Type B pancreatic cell (in vitro differentiated cells): ENCODE measurements around the gene GIPR. TPM values are rescaled to one million over a fixed set of nuclear protein-coding genes. Genes with fewer than 3 reads are reported as not detected.

Experiments
- DNase-seq: peaks from one replicate; pipeline ENCODE4 v3.0.0; 2021; ENCODE audit warnings: mixed read lengths; ENCODE audit not compliant: unreplicated experiment; ENCODE audit errors: extremely low spot score
- H3K27ac Mint-ChIP-seq: 2 replicates; pipeline ENCODE4 v1.8.0; 2021; ENCODE audit warnings: mild to moderate bottlenecking, mixed read lengths
- H3K27me3 Mint-ChIP-seq: 2 replicates; pipeline ENCODE4 v1.8.0; 2021; ENCODE audit warnings: mixed read lengths
- H3K36me3 Mint-ChIP-seq: 2 replicates; pipeline ENCODE4 v1.8.0; 2021; ENCODE audit warnings: mixed read lengths
- H3K4me1 Mint-ChIP-seq: one replicate; pipeline ENCODE4 v1.8.0; 2021; ENCODE audit warnings: mixed read lengths; ENCODE audit not compliant: unreplicated experiment
- H3K4me3 Mint-ChIP-seq: 2 replicates; pipeline ENCODE4 v1.8.0; 2021; ENCODE audit warnings: mild to moderate bottlenecking, mixed read lengths
- H3K9me3 Mint-ChIP-seq: 2 replicates; pipeline ENCODE4 v1.8.0; 2021; ENCODE audit warnings: mixed read lengths
- total RNA-seq: library from RNA; stranded (reverse); gene quantifications from 2 replicates; pipeline ENCODE4 v1.2.1, GENCODE V29; 2021; ENCODE audit warnings: low replicate concordance
- TF ChIP-seq, protein P1 (sequence below): fragments of 200-600 bp; sonication (generic); conservative IDR thresholded peaks from 2 replicates; pipeline ENCODE4 v1.5.0; 2021; ENCODE audit warnings: antibody characterized with exemption, mild to moderate bottlenecking

GIPR gene
- total RNA-seq, 1 donor from 2014 or later = 8.0 TPM

DNA sequence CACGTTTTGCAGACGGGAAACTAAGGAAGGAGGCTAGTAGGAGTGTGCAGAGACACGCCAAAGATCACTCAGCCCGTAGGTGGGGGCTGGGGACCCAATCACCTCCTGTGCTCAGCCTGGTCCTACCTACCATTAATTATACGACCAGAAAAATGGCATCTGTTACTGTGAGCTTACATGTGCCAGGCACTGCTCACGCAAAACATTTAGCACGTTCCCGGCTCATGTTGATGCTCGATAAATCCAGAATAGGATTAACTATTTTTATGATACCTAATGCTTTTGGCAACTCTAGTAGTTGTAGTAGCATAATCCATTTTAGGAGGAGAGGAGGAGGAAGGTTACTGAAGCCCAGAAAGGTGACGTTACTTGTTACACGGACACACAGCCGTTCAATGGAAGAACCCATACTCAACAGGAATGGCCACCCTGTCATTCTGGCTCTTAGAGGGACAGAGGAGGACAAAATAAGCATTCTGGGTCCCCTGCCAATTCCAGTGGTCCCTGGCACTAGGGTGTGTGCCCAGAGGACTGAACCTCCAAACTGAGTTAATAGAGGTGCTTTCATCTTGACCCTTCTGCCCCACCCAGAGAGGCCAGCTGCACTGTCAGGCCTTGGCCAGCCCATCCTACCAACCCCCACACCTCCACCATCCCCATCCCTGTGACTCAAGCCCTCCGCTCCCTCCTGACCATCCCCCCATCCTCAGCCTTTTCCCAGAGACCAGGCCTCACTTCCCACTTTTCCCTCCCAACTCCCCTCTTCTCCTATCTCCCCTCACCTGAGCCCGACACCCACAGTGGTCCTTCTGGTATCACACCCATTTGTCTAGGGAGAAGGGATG is 23.9 kb upstream of the GIPR start:
- DNase-seq = no peak
- H3K27ac Mint-ChIP-seq = no peak overlapping the region
- peaks cover 6% of the 10 kb centered on the region for H3K36me3 Mint-ChIP-seq
- TF ChIP-seq, protein P1, sequence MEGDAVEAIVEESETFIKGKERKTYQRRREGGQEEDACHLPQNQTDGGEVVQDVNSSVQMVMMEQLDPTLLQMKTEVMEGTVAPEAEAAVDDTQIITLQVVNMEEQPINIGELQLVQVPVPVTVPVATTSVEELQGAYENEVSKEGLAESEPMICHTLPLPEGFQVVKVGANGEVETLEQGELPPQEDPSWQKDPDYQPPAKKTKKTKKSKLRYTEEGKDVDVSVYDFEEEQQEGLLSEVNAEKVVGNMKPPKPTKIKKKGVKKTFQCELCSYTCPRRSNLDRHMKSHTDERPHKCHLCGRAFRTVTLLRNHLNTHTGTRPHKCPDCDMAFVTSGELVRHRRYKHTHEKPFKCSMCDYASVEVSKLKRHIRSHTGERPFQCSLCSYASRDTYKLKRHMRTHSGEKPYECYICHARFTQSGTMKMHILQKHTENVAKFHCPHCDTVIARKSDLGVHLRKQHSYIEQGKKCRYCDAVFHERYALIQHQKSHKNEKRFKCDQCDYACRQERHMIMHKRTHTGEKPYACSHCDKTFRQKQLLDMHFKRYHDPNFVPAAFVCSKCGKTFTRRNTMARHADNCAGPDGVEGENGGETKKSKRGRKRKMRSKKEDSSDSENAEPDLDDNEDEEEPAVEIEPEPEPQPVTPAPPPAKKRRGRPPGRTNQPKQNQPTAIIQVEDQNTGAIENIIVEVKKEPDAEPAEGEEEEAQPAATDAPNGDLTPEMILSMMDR = no peak
- peaks cover 8% of the 10 kb centered on the region for H3K9me3 Mint-ChIP-seq
- peak overlapping the region; percentile 86 for H3K4me3 Mint-ChIP-seq
- peaks cover 16% of the 10 kb centered on the region for H3K27me3 Mint-ChIP-seq
- H3K4me1 Mint-ChIP-seq = peaks cover 30% of the 10 kb centered on the region

DNA sequence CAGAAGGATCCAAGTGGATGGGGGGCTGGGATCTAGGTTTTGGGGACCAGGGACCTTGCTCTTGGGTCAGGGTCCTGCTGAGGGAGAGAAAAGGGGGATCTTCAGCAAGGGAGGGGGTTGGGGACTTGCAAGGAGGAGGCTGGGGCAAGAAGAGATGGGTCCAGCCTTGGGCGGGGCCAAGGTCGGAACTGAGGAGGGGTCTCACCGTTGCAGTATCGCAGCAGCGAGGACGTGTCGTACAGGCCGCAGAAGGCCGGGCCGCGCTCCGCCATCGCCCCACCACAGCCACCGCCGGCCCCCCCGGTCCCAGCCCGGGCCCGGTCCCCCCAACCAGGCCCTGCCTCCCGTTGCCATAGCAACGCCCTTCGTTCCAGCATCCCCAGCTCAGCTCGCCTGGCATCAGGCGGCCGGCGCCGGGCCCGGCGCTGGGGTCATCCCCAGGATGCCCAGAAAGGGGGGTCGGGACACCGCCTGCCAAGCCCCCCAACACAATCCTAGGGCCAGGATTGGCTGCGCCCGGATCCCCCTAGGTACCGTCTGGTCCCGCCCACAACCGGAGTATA is 22.9 kb upstream of the GIPR start:
- Mint-ChIP-seq H3K27ac (no peak overlapping the region), H3K9me3 (peaks cover 8% of the 10 kb centered on the region), H3K27me3 (peaks cover 16% of the 10 kb centered on the region), H3K36me3 (peaks cover 6% of the 10 kb centered on the region), H3K4me1 (peaks cover 30% of the 10 kb centered on the region), H3K4me3 (peak overlapping the region; percentile 82)
- TF ChIP-seq, protein P1 = no peak
- no peak for DNase-seq

DNA sequence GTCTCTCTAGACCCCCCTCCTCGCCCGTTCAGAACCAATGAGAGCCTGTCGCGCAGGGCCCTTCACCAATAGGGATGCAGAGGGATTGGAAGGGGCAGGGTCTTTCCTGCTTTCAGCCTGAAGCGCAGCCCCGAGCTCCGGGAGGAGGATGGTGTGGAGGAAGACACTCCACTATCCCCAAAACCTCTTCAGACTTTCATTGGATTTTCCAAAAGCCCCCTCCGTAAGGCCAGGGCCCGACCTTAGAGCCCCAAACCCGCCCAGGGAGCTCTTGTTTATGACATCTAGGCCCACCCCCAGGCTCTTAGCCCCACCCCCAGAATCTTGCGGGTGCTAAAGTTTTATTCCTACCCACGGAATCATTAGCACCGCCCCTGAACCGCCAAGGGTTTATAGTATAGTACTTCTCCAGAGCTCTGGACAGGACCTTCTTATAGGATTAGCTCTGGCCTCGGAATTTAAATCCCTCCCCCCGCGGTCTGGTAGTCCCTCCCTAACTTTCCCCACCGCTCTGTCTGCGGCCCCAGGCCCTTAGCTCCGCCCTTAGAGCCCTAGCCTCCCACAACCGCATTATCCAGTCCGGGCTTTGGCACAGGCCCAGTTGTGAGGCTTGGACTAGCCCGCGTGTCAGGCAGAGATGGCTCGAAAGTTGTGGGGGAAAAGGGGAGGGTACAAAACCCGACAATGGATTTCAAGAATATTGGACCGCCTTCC is 22.2 kb upstream of the GIPR start:
- TF ChIP-seq, protein P1 = no peak
- Mint-ChIP-seq H3K4me1 (peaks cover 27% of the 10 kb centered on the region), H3K4me3 (peak overlapping the region; percentile 82), H3K9me3 (peaks cover 7% of the 10 kb centered on the region), H3K27ac (peak overlapping the region; percentile 62), H3K36me3 (peaks cover 5% of the 10 kb centered on the region), H3K27me3 (peaks cover 16% of the 10 kb centered on the region)
- peak; percentile 81 for DNase-seq

DNA sequence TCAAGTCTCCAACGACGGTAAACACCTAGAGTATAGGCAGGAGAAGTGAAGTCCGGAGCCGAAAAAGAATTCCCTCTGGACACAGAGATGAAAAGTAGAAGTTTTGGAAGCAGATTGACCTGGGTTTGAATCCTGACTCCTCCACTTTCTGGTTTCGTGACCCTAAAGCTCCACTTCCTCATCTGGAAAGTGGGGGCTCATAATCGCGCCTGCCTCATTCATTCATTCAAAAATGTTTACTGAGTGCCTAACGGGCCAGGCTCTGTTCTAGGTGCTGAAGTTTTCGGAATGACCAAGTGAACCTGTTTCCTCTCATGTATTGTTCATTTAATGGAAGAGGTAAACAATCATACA is 21.7 kb upstream of the GIPR start:
- peaks cover 22% of the 10 kb centered on the region for H3K4me1 Mint-ChIP-seq
- no peaks in the 10 kb centered on the region for H3K36me3 Mint-ChIP-seq
- DNase-seq = no peak
- TF ChIP-seq, protein P1 = no peak
- H3K4me3 Mint-ChIP-seq = peak overlapping the region; percentile 82
- peaks cover 1% of the 10 kb centered on the region for H3K9me3 Mint-ChIP-seq
- H3K27ac Mint-ChIP-seq = peak overlapping the region; percentile 62
- peaks cover 16% of the 10 kb centered on the region for H3K27me3 Mint-ChIP-seq

DNA sequence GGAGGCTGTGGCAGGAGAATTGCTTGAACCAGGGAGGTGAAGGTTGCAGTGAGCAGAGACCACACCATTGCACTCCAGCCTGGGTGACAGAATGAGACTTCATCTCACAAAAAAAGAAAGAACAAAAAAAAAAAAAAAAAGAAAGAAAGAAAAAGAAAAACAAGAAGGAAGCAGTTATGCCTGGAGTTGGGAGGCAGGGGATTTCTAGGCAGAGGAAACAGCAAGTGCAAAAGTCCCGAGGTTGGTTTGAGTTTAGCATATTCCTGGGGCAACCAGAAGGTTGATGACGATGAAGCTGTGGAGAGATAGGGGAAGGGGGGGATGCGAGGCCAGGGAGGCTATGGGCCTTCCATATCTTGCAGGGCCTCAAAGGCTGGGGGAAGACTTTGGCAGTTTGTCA is 17.3 kb upstream of the GIPR start:
- H3K27ac Mint-ChIP-seq = no peak overlapping the region
- H3K9me3 Mint-ChIP-seq = no peaks in the 10 kb centered on the region
- peaks cover 7% of the 10 kb centered on the region for H3K27me3 Mint-ChIP-seq
- TF ChIP-seq, protein P1 = no peak
- peaks cover 7% of the 10 kb centered on the region for H3K4me1 Mint-ChIP-seq
- DNase-seq = no peak
- H3K36me3 Mint-ChIP-seq = no peaks in the 10 kb centered on the region
- no peak overlapping the region for H3K4me3 Mint-ChIP-seq
